Breast epithelium (tissue), 3 donors: Measurements from ENCODE around the gene HBB.

Source experiments
- POLR2A ChIP-seq: fragments of 450-650 bp; IDR thresholded peaks from one replicate; pipeline ENCODE4 v1.6.1; 2016; ENCODE audit warnings: antibody characterized with exemption, mild to moderate bottlenecking, moderate library complexity
- POLR2AphosphoS5 ChIP-seq, 3 donors: sonication (generic); formaldehyde crosslinking; IDR thresholded peaks; one replicate each; pipeline ENCODE4 v1.6.1; 2017; ENCODE audit warnings: antibody characterized with exemption in 3 of 3
- TF ChIP-seq, protein P1 (sequence below), 3 donors: fragments of 450-650 bp; IDR thresholded peaks; one replicate each; pipeline ENCODE4 v1.5.1; 2016 to 2017; ENCODE audit warnings: antibody characterized with exemption in 3 of 3, mild to moderate bottlenecking in 3 of 3, moderate library complexity in 3 of 3

DNA sequence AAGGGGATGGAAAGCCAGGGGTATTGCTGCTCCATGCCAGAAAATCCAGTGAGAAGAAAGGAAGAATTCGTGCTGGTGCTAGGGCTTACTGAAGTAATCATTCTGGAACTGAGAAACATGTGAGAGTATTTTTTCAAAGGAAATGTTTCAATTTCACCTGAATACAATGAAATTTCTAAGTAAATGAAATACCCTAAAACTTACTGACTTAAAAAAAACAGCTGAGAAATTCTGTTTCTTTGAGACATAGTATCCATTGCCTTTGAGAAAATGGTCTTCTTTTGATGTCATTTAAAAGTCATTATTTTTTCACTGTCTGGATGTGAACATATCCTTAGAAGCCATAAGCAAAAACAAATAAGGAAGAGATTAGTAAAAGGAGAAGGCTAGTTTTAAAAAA is 26.3 kb downstream of the HBB start, which contains the start of gene OR51V1:
- TF ChIP-seq, protein P1, sequence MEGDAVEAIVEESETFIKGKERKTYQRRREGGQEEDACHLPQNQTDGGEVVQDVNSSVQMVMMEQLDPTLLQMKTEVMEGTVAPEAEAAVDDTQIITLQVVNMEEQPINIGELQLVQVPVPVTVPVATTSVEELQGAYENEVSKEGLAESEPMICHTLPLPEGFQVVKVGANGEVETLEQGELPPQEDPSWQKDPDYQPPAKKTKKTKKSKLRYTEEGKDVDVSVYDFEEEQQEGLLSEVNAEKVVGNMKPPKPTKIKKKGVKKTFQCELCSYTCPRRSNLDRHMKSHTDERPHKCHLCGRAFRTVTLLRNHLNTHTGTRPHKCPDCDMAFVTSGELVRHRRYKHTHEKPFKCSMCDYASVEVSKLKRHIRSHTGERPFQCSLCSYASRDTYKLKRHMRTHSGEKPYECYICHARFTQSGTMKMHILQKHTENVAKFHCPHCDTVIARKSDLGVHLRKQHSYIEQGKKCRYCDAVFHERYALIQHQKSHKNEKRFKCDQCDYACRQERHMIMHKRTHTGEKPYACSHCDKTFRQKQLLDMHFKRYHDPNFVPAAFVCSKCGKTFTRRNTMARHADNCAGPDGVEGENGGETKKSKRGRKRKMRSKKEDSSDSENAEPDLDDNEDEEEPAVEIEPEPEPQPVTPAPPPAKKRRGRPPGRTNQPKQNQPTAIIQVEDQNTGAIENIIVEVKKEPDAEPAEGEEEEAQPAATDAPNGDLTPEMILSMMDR (IDR thresholded peaks at IDR 0.05), result no peak
- TF ChIP-seq POLR2A, result no peak
- TF ChIP-seq POLR2AphosphoS5 (IDR thresholded peaks at IDR 0.05), result no peak
